HG03196 (cell line): ENCODE measurements around the gene CCR7.
A peak's percentile ranks its signal among the peaks of the same experiment; 100 is the strongest.

Experiments
- ATAC-seq: cut with Tn5 transposase; IDR thresholded peaks from one replicate; pipeline ENCODE4 v1.9.1; 2021; ENCODE audit not compliant: unreplicated experiment

CCR7 gene

GRCh38 chr17:40564883-40565768 is at the start of gene CCR7:
TSS of gene CCR7 (minus strand) at chr17:40565472. CDS start at chr17:40565409, 63 bp downstream.
- no peak for ATAC-seq

GRCh38 chr17:40614431-40615067 is 49.3 kb upstream of the CCR7 start:
- no peak for ATAC-seq

GRCh38 chr17:40613467-40614154 is 48.3 kb upstream of the CCR7 start:
- no peak for ATAC-seq

GRCh38 chr17:40612599-40613244 is 47.5 kb upstream of the CCR7 start:
- no peak for ATAC-seq

GRCh38 chr17:40611840-40612474 is 46.7 kb upstream of the CCR7 start:
- no peak for ATAC-seq

GRCh38 chr17:40610359-40610758 is 45.1 kb upstream of the CCR7 start:
- ATAC-seq: no peak

GRCh38 chr17:40608061-40608581 is 42.8 kb upstream of the CCR7 start:
- ATAC-seq: no peak

GRCh38 chr17:40607641-40608040 is 42.4 kb upstream of the CCR7 start:
- ATAC-seq: no peak

GRCh38 chr17:40606548-40607353 is 41.5 kb upstream of the CCR7 start:
- no peak for ATAC-seq

GRCh38 chr17:40605306-40605705 is 40.0 kb upstream of the CCR7 start:
- no peak for ATAC-seq

GRCh38 chr17:40604327-40605080 is 39.2 kb upstream of the CCR7 start:
- no peak for ATAC-seq

- no peak for ATAC-seq
These were observed 37.5 kb upstream of the CCR7 start for GRCh38 chr17:40602445-40603443.

- no peak for ATAC-seq
These were observed 35.3 kb upstream of the CCR7 start for GRCh38 chr17:40600486-40601046.

GRCh38 chr17:40599468-40599763 is 34.1 kb upstream of the CCR7 start:
- ATAC-seq: no peak

- ATAC-seq: peak; percentile 68
These were observed 33.6 kb upstream of the CCR7 start for GRCh38 chr17:40598619-40599467.

GRCh38 chr17:40598301-40598618 is 33.0 kb upstream of the CCR7 start:
- ATAC-seq: no peak
